K562 (cell line): Measurements from ENCODE around the gene PIP5K1B. TPM values are rescaled to one million over a fixed set of nuclear protein-coding genes. Genes with fewer than 3 reads are reported as not detected.

Experiments
- ATAC-seq: fragments of 200-7000 bp; cut with Tn5 transposase; 3 replicates; pipeline ENCODE4 v1.9.1; 2020; ENCODE audit warnings: moderate library complexity
- BruUV-seq: library from RNA; stranded (reverse); fragments of 400-500 nt; replicated peaks from 2 replicates; lab custom pipeline; 2021; lab: Mats Ljungman, UMichigan
- CTCF ChIA-PET: fragments of 300-600 bp; formaldehyde crosslinking; extraction: SDS; loops from one replicate; lab custom pipeline; 2021; ENCODE audit warnings: low intra/inter-chr PET ratio; lab: Yijun Ruan, JAX
- POLR2A ChIA-PET: fragments of 300-600, 350-650 bp; sonication (Branson Sonifier 250); formaldehyde crosslinking; extraction: SDS; loops from one replicate; lab custom pipeline; 2021; ENCODE audit warnings: antibody characterized with exemption, inconsistent platforms; lab: Yijun Ruan, JAX
- DNase-seq, 4 experiments: peaks; one replicate each; pipeline versions ENCODE4 v3.0.0 to v3.0.0-alpha.2; 2011 to 2018; ENCODE audit warnings: low spot score in 3 of 4, mixed read lengths in 3 of 4; ENCODE audit errors: extremely low read depth in 1 of 4
- FAIRE-seq: peaks from 2 replicates; lab custom pipeline; 2011; peaks lifted over from hg19 to GRCh38; lab: Jason Lieb, UNC
- H2AFZ ChIP-seq: 2 replicates; pipeline ENCODE4 v1.6.0; 2011; ENCODE audit warnings: low read depth, low read length, control low read depth, inconsistent platforms
- H3K27ac ChIP-seq: fragments of 200-600 bp; 3 replicates; pipeline ENCODE4 v1.8.0; 2011; ENCODE audit warnings: low read depth, mild to moderate bottlenecking, control low read depth, inconsistent platforms, low read length, moderate library complexity, mixed read lengths; ENCODE audit errors: extremely low read depth
- H3K27me3 ChIP-seq, 2 experiments: fragments of 300-600 bp in 1 of 2; 2 replicates in 1 of 2; 3 replicates in 1 of 2; pipeline versions ENCODE4 v1.6.0 to v1.8.0; 2011; ENCODE audit warnings: inconsistent platforms in 2 of 2, low read length in 2 of 2, mild to moderate bottlenecking in 1 of 2, mixed read lengths in 1 of 2, moderate library complexity in 1 of 2; ENCODE audit not compliant: control insufficient read depth in 2 of 2, insufficient read depth in 2 of 2
- H3K36me3 ChIP-seq: fragments of 300-600 bp; 3 replicates; pipeline ENCODE4 v1.8.0; 2011; ENCODE audit warnings: mild to moderate bottlenecking, low read length, inconsistent platforms; ENCODE audit not compliant: control insufficient read depth, insufficient read depth
- H3K4me1 ChIP-seq, 2 experiments: fragments of 200-600 bp in 1 of 2; replicated peaks in 1 of 2; 2 replicates in 1 of 2; 3 replicates in 1 of 2; pipeline versions ENCODE4 v1.5.1 to v1.8.0; 2011; ENCODE audit warnings: inconsistent platforms in 2 of 2, low read length in 2 of 2, mild to moderate bottlenecking in 1 of 2, mixed read lengths in 1 of 2, moderate library complexity in 1 of 2; ENCODE audit not compliant: control insufficient read depth in 2 of 2, insufficient read depth in 2 of 2
- H3K4me2 ChIP-seq: 2 replicates; pipeline ENCODE4 v1.6.1; 2011; ENCODE audit warnings: low read length, control low read depth, inconsistent platforms, mixed read lengths; ENCODE audit not compliant: insufficient read depth
- H3K4me3 ChIP-seq: fragments of 200-600 bp; sonication (generic), shearing (Covaris generic); 2 replicates; pipeline ENCODE4 v1.5.1; 2016; ENCODE audit warnings: control low read depth, inconsistent platforms
- H3K79me2 ChIP-seq: fragments of 200-600 bp; 3 replicates; pipeline ENCODE4 v1.8.0; 2011; ENCODE audit warnings: low read length, inconsistent platforms; ENCODE audit not compliant: control insufficient read depth, insufficient read depth
- H3K9ac ChIP-seq, 2 experiments: 2 replicates each; pipeline versions ENCODE4 v1.6.0 to v1.6.1; 2011; ENCODE audit warnings: low read depth in 2 of 2, low read length in 2 of 2, control low read depth in 1 of 2, inconsistent platforms in 1 of 2, mild to moderate bottlenecking in 1 of 2, mixed read lengths in 1 of 2; ENCODE audit not compliant: insufficient read depth in 1 of 2
- H3K9me1 ChIP-seq: one replicate; pipeline ENCODE4 v1.6.0; 2011; ENCODE audit warnings: inconsistent platforms, mild to moderate bottlenecking, low read length, moderate library complexity; ENCODE audit not compliant: control insufficient read depth, insufficient read depth
- H3K9me3 ChIP-seq: replicated peaks from 2 replicates; pipeline ENCODE4 v1.5.1; 2011; ENCODE audit warnings: low read depth, low read length, inconsistent platforms; ENCODE audit not compliant: control insufficient read depth, insufficient read depth
- H4K20me1 ChIP-seq: replicated peaks from 2 replicates; pipeline ENCODE4 v1.6.1; 2011; ENCODE audit warnings: low read length, inconsistent platforms, mixed read lengths; ENCODE audit not compliant: control insufficient read depth, insufficient read depth
- BHLHE40 ChIP-seq: IDR thresholded peaks from 2 replicates; pipeline ENCODE4 v1.6.1; 2011; ENCODE audit warnings: low read length, improper control_type of control experiment
- CREB3L1 ChIP-seq: fragments of 450-650 bp; IDR thresholded peaks from 2 replicates; pipeline ENCODE4 v1.6.1; 2014; ENCODE audit warnings: low read depth, mild to moderate bottlenecking, moderate library complexity, borderline replicate concordance
- E2F6 ChIP-seq, 2 experiments: IDR thresholded peaks; 2 replicates each; pipeline ENCODE4 v1.6.1; 2011; ENCODE audit warnings: borderline replicate concordance in 1 of 2, control low read depth in 1 of 2, low read depth in 1 of 2, low read length in 1 of 2, mild to moderate bottlenecking in 1 of 2, mixed read lengths in 1 of 2, moderate library complexity in 1 of 2; ENCODE audit not compliant: insufficient read depth in 1 of 2, insufficient read length in 1 of 2, poor library complexity in 1 of 2, severe bottlenecking in 1 of 2; ENCODE audit errors: extremely low read depth in 1 of 2
- MCM5 ChIP-seq: fragments of 450-650 bp; IDR thresholded peaks from 2 replicates; pipeline ENCODE4 v1.6.1; 2016; ENCODE audit warnings: low read depth
- NR2C2 ChIP-seq, 2 experiments: fragments of 200-800 bp in 1 of 2; sonication (Bioruptor generic) in 1 of 2; sonication (generic) in 1 of 2; formaldehyde crosslinking in 1 of 2; IDR thresholded peaks; 2 replicates each; pipeline versions ENCODE4 v1.6.1 to v1.8.0; 2016 to 2022; ENCODE audit warnings: mild to moderate bottlenecking in 1 of 2, missing compliant biosample characterization in 1 of 2, missing genetic modification characterization in 1 of 2, missing genetic modification reagents in 1 of 2
- PTRF ChIP-seq: fragments of 450-650 bp; IDR thresholded peaks from 2 replicates; pipeline ENCODE4 v1.6.1; 2016; ENCODE audit warnings: mild to moderate bottlenecking, missing genetic modification characterization, missing compliant biosample characterization
- SMAD4 ChIP-seq: fragments of 250-450 bp; sonication (Bioruptor Pico); conservative IDR thresholded peaks from 2 replicates; pipeline ENCODE4 v1.8.0; 2021; ENCODE audit warnings: inconsistent platforms, mild to moderate bottlenecking, moderate library complexity
- TEAD4 ChIP-seq, 2 experiments: sonication (generic) in 1 of 2; formaldehyde crosslinking in 1 of 2; IDR thresholded peaks; 2 replicates each; pipeline versions ENCODE4 v1.6.1 to v1.8.0; 2012 to 2022; ENCODE audit warnings: borderline replicate concordance in 1 of 2, inconsistent platforms in 1 of 2, low read length in 1 of 2, mild to moderate bottlenecking in 1 of 2, missing genetic modification reagents in 1 of 2
- TRIM24 ChIP-seq, 2 experiments: fragments of 450-650 bp; IDR thresholded peaks; 2 replicates each; pipeline ENCODE4 v1.6.1; 2016
- USF1 ChIP-seq: sonication (generic); formaldehyde crosslinking; IDR thresholded peaks from 2 replicates; pipeline ENCODE4 v1.9.0; 2022; ENCODE audit warnings: mild to moderate bottlenecking, missing genetic modification reagents
- ZNF592 ChIP-seq: fragments of 450-650 bp; IDR thresholded peaks from 2 replicates; pipeline ENCODE4 v1.6.1; 2017; ENCODE audit warnings: antibody characterized with exemption, mild to moderate bottlenecking
- WGBS: fragments of 100-300 bp; shearing (Covaris generic); methylation state at CpG from one replicate; pipeline ENCODE4 v1.1.6; 2016; ENCODE audit warnings: low coverage, mixed read lengths; ENCODE audit not compliant: insufficient coverage; ENCODE audit errors: missing lambda C conversion rate; 5-methylcytosine and 5-hydroxymethylcytosine counted together
- in situ Hi-C: fragments of 300-500 bp; cut with MboI; formaldehyde crosslinking; loops from 4 replicates; pipeline ENCODE4 v1.15.0; 2018; ENCODE audit warnings: inconsistent platforms, mixed read lengths
- intact Hi-C: fragments of 100-400 bp; cut with micrococcal nuclease; formaldehyde crosslinking; loops from 2 replicates; pipeline ENCODE4 v1.14.2; 2022
- polyA plus RNA-seq, 8 experiments: library from polyadenylated mRNA; depleted of rRNA in 4 of 8; stranded (reverse) in 5 of 8; unstranded in 3 of 8; fragments of >200 nt; fragmentation: Nextera tagmentation in 2 of 8; fragmentation: Illumina TruSeq in 1 of 8; extraction: Ambion mirVana in 2 of 8; extraction: Trizol in 1 of 8; gene quantifications; 2 replicates each; pipeline versions ENCODE4 v1.2.1 to v1.2.3, GENCODE V29; 2011 to 2014; ENCODE audit warnings: inconsistent platforms in 1 of 8, missing spikeins in 1 of 8
- total RNA-seq, 7 experiments: library from RNA; depleted of rRNA in 6 of 7; stranded (reverse); fragments of >200 nt in 6 of 7; fragmentation: Illumina TruSeq in 2 of 7; extraction: Trizol in 2 of 7; gene quantifications; 2 replicates each; pipeline versions ENCODE4 v1.2.1 to v1.2.3, GENCODE V29; 2011 to 2021; ENCODE audit warnings: low replicate concordance in 1 of 7

Gene PIP5K1B
- total and polyA plus RNA-seq, 9 of the 15 experiments (the other 6 are each of a cell fraction or from before 2014, with no cell fraction given), result 3.1 to 12.9 (median 7.4) TPM

GRCh38 chr9:68827837-68828744 is 123.1 kb downstream of the PIP5K1B start:
- no peaks in the 10 kb centered on the region for H3K27me3 ChIP-seq
- peak overlapping the region; percentile 14; the same call in 1 of the 2 replicates for H3K4me2 ChIP-seq
- peaks cover 10 to 16% of the 10 kb centered on the region in 2 experiments; a peak in 3 of 5 replicates for H3K4me1 ChIP-seq
- H3K9ac ChIP-seq, result no peak overlapping the region; a peak in 1 of 4 replicates
- DNase-seq (peak in 2 of 4 experiments; percentile 10 to 30), ATAC-seq (peak; percentile 70), FAIRE-seq (no peak)
- intact Hi-C loops, result no loop called here
- H3K36me3 ChIP-seq, result no peaks in the 10 kb centered on the region
- no TSS peak for BruUV-seq
- 42% methylated on average over 12 of the region's 14 CpGs for WGBS
- no peak overlapping the region for H3K27ac ChIP-seq
- peak overlapping the region; percentile 33; the same call in 1 of the 2 replicates for H2AFZ ChIP-seq
- no peaks in the 10 kb centered on the region for H3K79me2 ChIP-seq
- CTCF ChIA-PET, result no interaction called here
- no peaks in the 10 kb centered on the region for H3K9me1 ChIP-seq
- POLR2A ChIA-PET, result no interaction called here
- in situ Hi-C loops, result no loop called here
- no peaks in the 10 kb centered on the region for H3K9me3 ChIP-seq
- no peaks in the 10 kb centered on the region for H4K20me1 ChIP-seq
- H3K4me3 ChIP-seq, result no peak overlapping the region
- peak in 1 of 2 experiments; percentile 17; a peak in 1 of 4 replicates for TF ChIP-seq TRIM24 (IDR thresholded peaks at IDR 0.05)
- TF ChIP-seq NR2C2 (CRISPR knock-in tag; IDR thresholded peaks at IDR 0.05), result no peak
- peak; percentile 25; the same call in 1 of the 2 replicates for TF ChIP-seq NR2C2 (tag; IDR thresholded peaks at IDR 0.05)
- TF ChIP-seq USF1 (CRISPR knock-in tag), result peak; percentile 53; the same call in 1 of the 2 replicates
- no peak for TF ChIP-seq PTRF (tag)
- TF ChIP-seq ZNF592, result 0 out of 2 replicates have a peak, but pooled peaks have one; percentile 27
- TF ChIP-seq TEAD4 (IDR thresholded peaks at IDR 0.05; ENCODE audit: low read length), result peak; percentile 54
- TF ChIP-seq TEAD4 (CRISPR knock-in tag; IDR thresholded peaks at IDR 0.05; ENCODE audit: borderline replicate concordance), result no peak
- TF ChIP-seq BHLHE40, result no peak
- TF ChIP-seq E2F6 (IDR thresholded peaks at IDR 0.05; ENCODE audit: borderline replicate concordance in 1 of 2, extremely low read depth in 1 of 2, insufficient read depth in 1 of 2, insufficient read length in 1 of 2, low read depth in 1 of 2, low read length in 1 of 2, poor library complexity in 1 of 2, severe bottlenecking in 1 of 2), result peak in 1 of 2 experiments; percentile 65
- TF ChIP-seq MCM5, result no peak
- TF ChIP-seq CREB3L1, result no peak
- TF ChIP-seq SMAD4 (CRISPR knock-in tag), result peak; percentile 37; the same call in 1 of the 2 replicates
